ENCODE measurements around the gene SPOCK2. TPM values are rescaled to one million over a fixed set of nuclear protein-coding genes. Genes with fewer than 3 reads are reported as not detected.

The SPOCK2 gene
- total RNA-seq (0.67 and 1.1 TPM in 2 replicates), polyA plus RNA-seq (0.40 and 0.43 TPM in 2 replicates), polyA minus RNA-seq (0.15 and 0.23 TPM in 2 replicates), Bru-seq, nascent RNA (percentile 16 among the genes with signal in this experiment), BruChase-seq, experiment 1, labeled RNA remaining after a 6-hour chase (percentile 48 among the genes with signal in this experiment), BruChase-seq, experiment 2, labeled RNA remaining after a 2-hour chase (percentile 19 among the genes with signal in this experiment)
- polyA plus RNA-seq (2011; cell fraction: cytosol; rRNA removed): 0.26 and 0.35 TPM in 2 replicates
- polyA plus RNA-seq (2011; cell fraction: nucleus; rRNA removed): 0.42 and 0.73 TPM in 2 replicates
- polyA plus RNA-seq (2012): 0.08 and 0.31 TPM in 2 replicates
- polyA minus RNA-seq (2011; cell fraction: cytosol; rRNA and poly(A)+ RNA removed): 0.72 TPM
- 0.63 and 2.2 TPM in 2 replicates for polyA minus RNA-seq (2011; cell fraction: nucleus; rRNA and poly(A)+ RNA removed)
- long read RNA-seq: 0 reads

- Histone ChIP-seq H3K79me2 (ENCODE audit: control insufficient read depth, insufficient read depth, low read length) (no peaks in the 10 kb centered on the region), H3K9me3 (replicated peaks; ENCODE audit: control insufficient read depth, insufficient read depth, low read length) (no peaks in the 10 kb centered on the region), H3K4me3 (replicated peaks in 1 of 3; ENCODE audit: insufficient read depth in 1 of 3, low read depth in 1 of 3, low read length in 3 of 3) (peak within 1 kb of the TSS in 2 of 3 experiments; percentile 24 to 26), H3K4me2 (ENCODE audit: insufficient read depth, low read length) (peak within 1 kb of the TSS; percentile 40), H4K20me1 (replicated peaks; ENCODE audit: control insufficient read depth, extremely low read depth, insufficient read depth, low read length) (no peaks in the 10 kb centered on the region), H2AFZ (ENCODE audit: low read depth, low read length) (peak within 1 kb of the TSS; percentile 70), H3K27ac (ENCODE audit: insufficient read depth, low read depth, low read length) (no peak within 1 kb of the TSS), H3K4me1 (ENCODE audit: control insufficient read depth, extremely low read depth, insufficient read depth, low read length) (peaks cover 9% of the 10 kb centered on the region), H3K9ac (replicated peaks; ENCODE audit: extremely low read depth, insufficient read depth, low read length) (peak within 1 kb of the TSS; percentile 22), H3K9me1 (replicated peaks; ENCODE audit: control insufficient read depth, extremely low read depth, insufficient read depth, low read length) (no peaks in the 10 kb centered on the region), H3K27me3 (ENCODE audit: control insufficient read depth in 2 of 2, insufficient read depth in 2 of 2, low read length in 2 of 2) (peaks cover 19 to 25% of the 10 kb centered on the region in 2 experiments), H3K36me3 (ENCODE audit: control insufficient read depth in 2 of 2, extremely low read depth in 1 of 2, insufficient read depth in 2 of 2, low read length in 2 of 2) (no peaks in the 10 kb centered on the region)
- peak; percentile 14 for DNase-seq (ENCODE audit: low read depth, low spot score)
- ChIA-PET CTCF (interaction anchor here (0.7 to 1.8 kb wide), 5 partner anchors 17 to 192 kb away, joined by 3 to 9 read pairs (median 5); no protein-coding TSS in a partner anchor), POLR2A (no interaction called here)
- TF ChIP-seq GATA2 (IDR thresholded peaks at IDR 0.05; ENCODE audit: insufficient read depth, insufficient read length, low read depth, low read length) (no peak), JUN (IDR thresholded peaks at IDR 0.05; ENCODE audit: borderline replicate concordance, insufficient read depth, insufficient read length, low read depth) (no peak), POLR2A (IDR thresholded peaks at IDR 0.05; ENCODE audit: low read depth, low read length) (no peak), POLR2AphosphoS5 (IDR thresholded peaks at IDR 0.05; ENCODE audit: insufficient read depth, low read depth, low read length) (no peak), FOS (IDR thresholded peaks at IDR 0.05; ENCODE audit: borderline replicate concordance, insufficient read depth, low read length) (no peak), CTCF (IDR thresholded peaks at IDR 0.05; ENCODE audit: extremely low read depth in 1 of 2, insufficient read depth in 1 of 2, low read depth in 1 of 2, low read length in 2 of 2) (no peak), EZH2 (IDR thresholded peaks at IDR 0.05; ENCODE audit: borderline replicate concordance, low read depth, low read length, severe bottlenecking) (peak; percentile 99), MYC (IDR thresholded peaks at IDR 0.05; ENCODE audit: low read depth, low read length) (no peak)
- BruUV-seq (replicated peaks): no TSS peak
- intact Hi-C loops (cut with micrococcal nuclease): no loop called here
- dilution Hi-C loops (cut with MboI; ENCODE audit: extremely low pct_ligation_motif_present, low sequenced_read_pairs): no loop called here
- FAIRE-seq: no peak
Measured at GRCh38 chr10:72087969-72088888, at the start of gene SPOCK2. SPOCK2 (minus strand) TSS chr10:72088551; CDS start chr10:72088328, 223 bp downstream.
